Activated gamma-delta T cell treated with Interleukin-2 at 50 U/mL for 16 hours (primary cell): ENCODE measurements around the gene SUPT20H.

Experiments used
- DNase-seq: peaks from one replicate; pipeline ENCODE4 v3.0.0-alpha.2; 2020

Gene SUPT20H

DNA sequence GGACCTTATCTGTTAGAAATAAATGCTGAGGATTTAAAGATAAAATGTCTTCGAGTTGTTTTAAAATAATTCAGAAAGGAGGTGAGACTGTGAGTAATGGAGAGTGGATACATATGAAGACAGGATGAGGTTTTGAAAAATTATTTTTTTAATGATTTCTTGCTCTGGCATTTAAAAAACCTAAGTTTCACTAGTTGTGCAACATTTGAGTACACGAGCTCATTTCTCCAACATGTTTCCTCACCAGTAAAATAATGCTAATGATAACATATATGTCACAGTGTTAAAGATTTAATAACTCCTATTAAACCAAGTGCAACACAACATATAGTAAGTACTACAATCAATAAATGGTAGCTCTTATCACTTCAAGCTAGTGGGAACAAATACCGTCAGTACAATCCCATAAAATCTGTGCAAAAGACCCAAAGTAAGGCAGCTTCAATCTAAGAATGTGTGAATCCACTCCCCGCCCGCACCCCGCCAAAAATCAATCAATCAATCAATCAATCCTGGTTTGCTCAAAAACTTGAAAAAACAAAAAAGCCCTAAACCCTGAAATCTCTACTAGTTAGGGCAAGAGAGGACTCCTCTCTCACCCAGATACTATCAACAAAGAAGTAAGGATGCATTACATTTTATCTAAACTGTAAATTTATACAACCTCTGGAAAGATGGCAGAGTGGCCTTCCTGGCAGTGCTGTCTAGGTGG lies 61.6 kb downstream of the SUPT20H start:
- DNase-seq, result no peak

DNA sequence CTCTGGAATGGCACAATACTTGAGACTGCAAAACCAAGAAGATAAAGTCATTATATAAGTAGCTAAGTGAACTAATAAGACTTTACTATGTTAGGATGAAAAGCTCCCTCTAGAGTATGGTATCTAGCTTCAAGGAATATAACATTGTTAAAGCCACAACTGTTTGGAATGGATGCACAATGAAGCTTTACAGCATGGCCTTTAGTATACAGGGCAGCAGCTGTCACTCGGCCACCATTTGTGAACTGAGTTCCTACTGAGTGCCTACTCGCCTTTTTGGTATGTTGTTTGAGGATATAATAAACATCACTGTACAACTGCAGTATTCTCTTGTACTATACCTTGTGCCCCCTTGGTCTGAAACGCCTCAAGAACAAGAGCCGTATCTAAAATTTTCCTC lies 67.1 kb downstream of the SUPT20H start:
- no peak for DNase-seq

DNA sequence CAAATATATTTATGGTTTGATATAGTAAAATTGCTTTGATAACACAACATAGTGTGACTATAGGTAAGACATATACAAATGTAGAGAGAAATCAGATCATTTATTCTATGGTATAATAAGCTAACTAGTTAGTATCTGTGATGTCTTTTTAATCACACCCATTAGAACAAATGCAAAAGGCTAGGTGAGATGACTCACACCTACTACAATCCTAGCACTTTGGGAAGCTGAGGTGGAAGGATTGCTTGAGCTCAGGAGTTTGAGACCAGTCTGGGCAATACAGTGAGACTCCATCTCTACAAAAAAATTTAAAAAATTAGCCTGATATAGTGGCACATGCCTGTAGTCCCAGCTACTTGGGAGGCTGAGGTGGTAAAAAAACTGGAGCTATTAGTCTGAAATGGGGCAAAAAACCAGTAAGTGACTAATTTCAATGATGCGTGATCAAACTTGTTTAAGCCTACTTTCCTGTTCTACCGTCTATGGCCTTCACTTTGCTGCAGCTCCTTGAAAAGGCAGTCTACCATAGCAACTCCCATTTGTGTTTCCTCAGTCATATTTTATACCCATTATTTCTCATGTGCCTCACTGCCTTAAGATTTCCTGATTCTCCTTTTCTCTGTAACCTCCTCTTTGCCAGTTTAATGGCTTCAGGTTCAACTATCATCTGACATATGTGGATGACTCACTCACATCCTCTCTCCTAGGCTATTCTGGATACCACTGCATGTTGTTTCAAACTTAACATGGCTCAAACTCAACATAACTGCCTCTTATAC lies 72.8 kb downstream of the SUPT20H start:
- no peak for DNase-seq

DNA sequence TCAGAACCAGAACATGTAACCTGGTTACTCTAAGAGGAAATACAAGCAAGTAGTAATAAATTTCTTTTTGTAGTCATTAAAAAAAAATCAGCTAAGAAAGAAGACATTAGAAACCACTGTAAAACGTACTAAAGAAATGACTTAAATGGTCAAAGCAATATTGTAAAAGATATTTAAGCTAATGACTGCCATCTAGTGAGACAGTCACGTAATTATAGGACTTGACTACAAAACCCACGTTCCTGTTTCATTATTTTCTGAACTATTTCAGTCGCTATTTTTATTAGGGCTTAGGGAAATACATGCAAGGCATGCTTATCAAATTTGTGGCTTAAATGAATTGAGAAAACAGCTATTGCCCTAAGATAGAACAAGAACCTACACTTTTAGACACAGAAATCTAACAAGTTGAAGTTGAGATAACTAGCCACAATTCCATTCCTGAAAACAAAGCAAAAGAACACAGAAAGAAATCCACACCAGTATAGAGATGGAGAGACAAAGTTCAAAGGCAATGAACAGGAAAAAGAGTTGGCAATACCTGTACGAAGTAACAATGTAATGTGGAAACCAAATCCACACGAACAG lies 78.2 kb downstream of the SUPT20H start:
- no peak for DNase-seq

DNA sequence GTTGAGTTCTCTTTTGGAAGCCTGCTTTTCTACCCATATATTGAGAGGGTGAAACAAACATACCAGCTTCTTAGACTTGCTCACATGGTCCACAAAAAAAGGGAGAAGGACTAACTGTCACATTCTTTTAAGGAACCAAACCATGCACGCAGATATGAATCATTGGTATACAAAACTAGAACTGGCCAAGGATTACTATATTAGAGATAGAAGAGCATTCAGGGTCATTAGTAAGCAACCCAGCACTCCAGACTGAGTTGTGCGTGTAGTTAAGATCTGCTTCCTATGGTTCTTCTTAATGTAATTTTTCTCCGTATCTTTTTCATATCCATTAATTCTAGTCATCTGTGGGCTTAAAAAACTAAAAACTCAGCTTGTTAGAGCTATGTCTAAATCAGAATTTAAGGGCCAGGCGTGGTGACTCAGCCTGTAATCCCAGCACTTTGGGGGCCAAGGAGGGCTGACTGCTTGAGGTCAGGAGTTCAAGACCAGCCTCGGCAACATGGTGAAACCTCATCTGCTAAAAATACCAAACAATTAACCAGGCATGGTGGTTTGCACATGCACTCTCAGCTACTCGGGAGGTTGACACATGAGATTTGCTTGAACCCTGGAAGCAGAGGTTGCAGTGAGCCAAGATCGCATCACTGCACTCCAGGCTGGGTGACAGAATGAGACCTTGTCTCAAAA lies 80.0 kb downstream of the SUPT20H start:
- DNase-seq, result no peak

DNA sequence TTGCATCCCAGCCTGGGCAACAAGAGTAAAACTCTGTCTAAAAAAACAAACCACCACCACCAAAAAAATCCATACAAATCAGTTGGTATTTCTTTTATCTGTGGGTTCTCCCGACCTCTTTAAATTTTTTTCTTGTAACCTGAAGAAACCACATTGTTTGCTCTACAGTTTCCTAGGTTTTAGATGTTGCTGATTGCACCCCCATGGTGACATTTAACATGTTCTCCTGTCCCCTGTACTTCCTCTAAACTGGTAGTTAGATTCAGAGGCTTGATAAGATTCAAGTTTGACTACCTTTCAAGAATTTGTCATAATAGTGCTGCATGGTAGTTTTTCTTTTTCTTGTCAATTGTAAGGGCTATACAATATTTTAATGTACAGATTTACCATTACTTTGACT lies 84.3 kb downstream of the SUPT20H start:
- no peak for DNase-seq

DNA sequence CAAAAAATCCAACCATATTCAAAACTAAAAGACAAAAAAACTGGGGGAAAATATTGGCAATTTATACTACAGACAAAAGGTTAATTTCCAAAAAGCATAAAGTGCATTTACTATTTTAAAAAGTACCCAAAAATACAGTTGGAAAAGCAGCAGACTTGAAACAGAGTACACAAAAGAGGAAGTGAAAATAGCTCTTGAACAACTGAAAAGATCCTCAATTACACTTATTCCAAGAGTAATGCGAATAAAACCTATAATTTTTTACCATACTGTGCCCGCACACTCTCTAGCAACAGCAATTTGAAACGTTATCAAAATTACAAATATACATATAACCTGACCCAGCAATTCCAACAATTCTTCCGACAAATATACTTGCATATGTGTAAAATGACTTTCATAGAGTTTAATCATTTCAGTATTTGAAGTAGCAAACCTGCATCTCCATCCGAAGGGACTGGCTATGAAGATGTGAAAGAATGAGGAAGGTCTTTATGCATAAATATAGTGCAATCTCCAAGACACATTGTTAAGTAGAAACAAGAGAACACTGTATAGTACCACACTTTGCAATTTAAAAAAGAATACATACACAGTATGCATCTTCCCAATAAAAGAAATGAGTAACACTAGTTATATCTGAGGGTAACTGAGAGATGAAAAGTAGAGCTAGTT lies 85.7 kb downstream of the SUPT20H start:
- no peak for DNase-seq

DNA sequence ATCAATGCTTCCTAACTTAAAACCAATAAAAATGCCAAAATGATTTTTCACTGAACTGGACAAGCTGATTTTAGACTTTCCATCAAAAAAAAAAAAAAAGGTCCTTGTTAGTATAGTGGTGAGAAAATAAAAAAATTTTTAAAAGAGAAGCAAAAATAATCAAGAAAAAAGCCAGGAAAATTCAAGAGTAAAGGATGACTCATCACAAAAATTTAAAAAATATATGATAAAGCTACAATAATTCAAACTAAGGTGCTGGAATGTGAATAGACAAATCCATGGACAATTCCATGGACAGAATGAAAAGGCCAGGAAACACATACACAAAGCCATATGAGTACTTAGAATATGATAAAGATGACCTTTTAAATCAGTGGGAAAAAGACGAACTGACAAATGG lies 86.5 kb downstream of the SUPT20H start:
- no peak for DNase-seq

DNA sequence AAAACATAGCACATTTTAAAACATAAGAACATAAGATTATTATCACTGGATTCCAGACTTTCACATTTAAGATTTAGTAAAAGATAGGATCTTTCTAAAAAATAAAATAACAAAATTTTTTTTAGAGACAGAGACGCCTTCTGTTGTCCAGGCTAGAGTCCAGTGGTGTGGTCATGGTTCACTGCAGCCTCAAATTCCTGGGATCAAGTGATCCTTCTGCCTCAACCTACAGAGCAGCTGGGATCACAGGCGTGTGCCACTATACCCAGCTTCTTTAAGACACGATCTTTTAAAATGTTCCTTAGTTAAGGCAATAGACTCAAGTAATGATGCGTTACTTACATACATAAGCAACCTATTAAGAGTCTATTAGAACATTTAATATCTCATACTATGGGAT lies 93.1 kb downstream of the SUPT20H start:
- DNase-seq, result no peak

DNA sequence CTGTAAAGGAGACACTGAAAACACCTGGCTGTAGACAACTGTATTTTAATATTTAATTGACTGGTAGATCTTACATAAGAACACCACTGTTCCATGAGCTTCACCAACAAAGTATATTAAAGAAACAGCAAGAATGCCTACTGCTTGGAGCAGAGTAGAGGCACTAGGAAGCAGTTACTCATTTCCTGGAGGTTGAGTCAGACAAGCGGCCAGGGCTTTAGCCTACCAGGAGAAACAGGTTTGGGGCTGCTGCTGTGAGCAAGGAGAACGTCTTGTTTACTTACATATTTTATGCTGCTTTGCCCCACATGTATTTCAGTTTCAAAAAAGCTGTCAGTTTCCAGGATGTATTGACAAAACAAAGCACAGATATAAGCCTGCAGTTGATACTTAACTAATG lies 93.7 kb downstream of the SUPT20H start:
- no peak for DNase-seq

DNA sequence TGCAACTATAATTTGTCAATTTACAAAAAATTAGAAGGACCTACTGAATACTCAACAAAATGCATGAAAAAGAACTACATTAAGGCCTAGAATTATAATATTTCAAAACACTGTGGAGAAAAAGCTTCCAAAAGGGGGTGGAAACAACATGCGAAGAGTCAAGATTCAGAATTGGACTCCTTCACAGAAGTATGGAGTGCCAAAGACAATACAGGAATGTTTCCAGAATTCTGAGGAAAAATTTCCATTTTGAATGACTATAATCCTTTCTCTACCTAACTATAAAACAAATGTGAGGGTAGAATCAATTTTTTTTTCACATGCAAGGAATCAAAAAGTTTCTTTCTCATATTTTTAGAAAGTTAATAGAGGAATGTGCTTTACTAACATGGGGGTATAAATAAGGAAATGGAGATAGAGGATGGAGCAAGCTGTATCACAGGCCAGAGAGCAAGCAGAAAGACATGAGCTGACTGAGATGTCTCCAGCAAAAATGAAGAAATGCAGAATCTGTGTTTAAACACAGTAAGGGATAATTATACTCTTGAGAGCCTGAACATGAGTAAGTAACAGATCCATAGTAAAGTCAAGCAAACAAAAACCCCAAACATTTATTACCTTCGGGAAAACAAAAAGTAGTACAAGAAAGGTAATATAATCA lies 99.9 kb downstream of the SUPT20H start:
- no peak for DNase-seq
